ENCODE measurements around the gene ELF1. TPM values are rescaled to one million over a fixed set of nuclear protein-coding genes. Genes with fewer than 3 reads are reported as not detected.

Gene ELF1
- total and polyA plus RNA-seq, 2 donors from 2014 or later, result 12.0 to 95.1 TPM

GRCh38 chr13:41054212-41054877 lies 35.2 kb upstream of the ELF1 start:
- no peaks in the 10 kb centered on the region for H3K36me3 ChIP-seq (ENCODE audit: control insufficient read depth in 2 of 3, insufficient read depth in 3 of 3, low read length in 3 of 3)
- no peaks in the 10 kb centered on the region for H3K27me3 ChIP-seq (ENCODE audit: control insufficient read depth, insufficient read depth, low read length)
- H3K27ac ChIP-seq (ENCODE audit: low read depth in 2 of 2, low read length in 2 of 2), result no peak overlapping the region
- FAIRE-seq (no peak), DNase-seq (peak in 3 of 5 donors; percentile 15 to 79 (median 65))
- no peak overlapping the region for H3K9ac ChIP-seq (ENCODE audit: low read length in 3 of 3)
- intact Hi-C loops (cut with DNase I), result loop anchor here (10.0 kb wide), 1 partner anchor 130 kb away; no protein-coding TSS in a partner anchor
- TF ChIP-seq CTCF (IDR thresholded peaks at IDR 0.05; ENCODE audit: borderline replicate concordance, extremely low read depth, insufficient read depth), result peak; percentile 46
- no peak overlapping the region for H3K4me3 ChIP-seq (ENCODE audit: low read length in 3 of 3)
- H3K4me1 ChIP-seq (ENCODE audit: control insufficient read depth in 2 of 3, insufficient read depth in 2 of 3, low read depth in 1 of 3, low read length in 3 of 3), result peaks cover 0 to 25% (median 9%) of the 10 kb centered on the region in 3 donors
- no peaks in the 10 kb centered on the region for H3K9me3 ChIP-seq (ENCODE audit: control insufficient read depth in 2 of 3, insufficient read depth in 1 of 3, low read length in 3 of 3)

- no peaks in the 10 kb centered on the region for H3K9me3 ChIP-seq (ENCODE audit: control insufficient read depth in 2 of 3, insufficient read depth in 1 of 3, low read length in 3 of 3)
- no peak for FAIRE-seq
- no peaks in the 10 kb centered on the region for H3K27me3 ChIP-seq (ENCODE audit: control insufficient read depth, insufficient read depth, low read length)
- no peak overlapping the region for H3K4me3 ChIP-seq (ENCODE audit: low read length in 3 of 3)
- H3K36me3 ChIP-seq (ENCODE audit: control insufficient read depth in 2 of 3, insufficient read depth in 3 of 3, low read length in 3 of 3), result no peaks in the 10 kb centered on the region
- DNase-seq, result no peak
- H3K4me1 ChIP-seq (ENCODE audit: control insufficient read depth in 2 of 3, insufficient read depth in 2 of 3, low read depth in 1 of 3, low read length in 3 of 3), result peaks cover 0 to 16% (median 9%) of the 10 kb centered on the region in 3 donors
- H3K27ac ChIP-seq (ENCODE audit: low read depth in 2 of 2, low read length in 2 of 2), result peak overlapping the region in 1 of 2 donors; percentile 2
- no peak for TF ChIP-seq CTCF (IDR thresholded peaks at IDR 0.05; ENCODE audit: borderline replicate concordance, extremely low read depth, insufficient read depth)
- intact Hi-C loops (cut with DNase I), result loop anchor here (10.0 kb wide), 1 partner anchor 129 kb away; no protein-coding TSS in a partner anchor
- H3K9ac ChIP-seq (ENCODE audit: low read length in 3 of 3), result no peak overlapping the region
Measured at GRCh38 chr13:41053384-41053826, 34.3 kb upstream of the ELF1 start.

GRCh38 chr13:41052441-41052840 lies 33.3 kb upstream of the ELF1 start:
- H3K9me3 ChIP-seq (ENCODE audit: control insufficient read depth in 2 of 3, insufficient read depth in 1 of 3, low read length in 3 of 3), result no peaks in the 10 kb centered on the region
- H3K27ac ChIP-seq (ENCODE audit: low read depth in 2 of 2, low read length in 2 of 2), result no peak overlapping the region
- no peak overlapping the region for H3K4me3 ChIP-seq (ENCODE audit: low read length in 3 of 3)
- H3K27me3 ChIP-seq (ENCODE audit: control insufficient read depth, insufficient read depth, low read length), result no peaks in the 10 kb centered on the region
- H3K4me1 ChIP-seq (ENCODE audit: control insufficient read depth in 2 of 3, insufficient read depth in 2 of 3, low read depth in 1 of 3, low read length in 3 of 3), result peaks cover 0 to 7% (median 6%) of the 10 kb centered on the region in 3 donors
- H3K36me3 ChIP-seq (ENCODE audit: control insufficient read depth in 2 of 3, insufficient read depth in 3 of 3, low read length in 3 of 3), result no peaks in the 10 kb centered on the region
- intact Hi-C loops (cut with DNase I), result loop anchor here (10.0 kb wide), 1 partner anchor 128 kb away; no protein-coding TSS in a partner anchor
- no peak overlapping the region for H3K9ac ChIP-seq (ENCODE audit: low read length in 3 of 3)
- no peak for DNase-seq
- no peak for TF ChIP-seq CTCF (IDR thresholded peaks at IDR 0.05; ENCODE audit: borderline replicate concordance, extremely low read depth, insufficient read depth)
- FAIRE-seq, result no peak
